Pancreas (tissue), 10 donors: ENCODE results near the gene ADRA1B. TPM values are rescaled to one million over a fixed set of nuclear protein-coding genes. Genes with fewer than 3 reads are reported as not detected.
A peak's percentile ranks its signal among the peaks of the same experiment; 100 is the strongest.

ENCODE experiments used
- ATAC-seq, 4 donors: fragments of 200-7000 bp; cut with Tn5 transposase; one replicate each; pipeline versions ENCODE4 v1.8.0 to v1.9.1; 2020; ENCODE audit warnings: mild to moderate bottlenecking in 4 of 4, moderate library complexity in 4 of 4
- DNase-seq, 6 donors: peaks; one replicate each; pipeline ENCODE4 v3.0.0-alpha.2; 2020
- FAIRE-seq: peaks from 2 replicates; lab custom pipeline; 2012; peaks lifted over from hg19 to GRCh38; lab: Jason Lieb, UNC
- H3K27ac ChIP-seq, 4 donors: fragments of 200-600 bp; sonication (generic); 1 replicate in 3 of 4; 2 replicates in 1 of 4; pipeline versions ENCODE4 v1.5.0 to v1.8.0; 2020
- H3K27me3 ChIP-seq, 4 donors: fragments of 200-600 bp; one replicate each; pipeline ENCODE4 v1.8.0; 2021
- H3K36me3 ChIP-seq, 3 donors: fragments of 200-600 bp; sonication (generic) in 1 of 3; one replicate each; pipeline versions ENCODE4 v1.5.0 to v1.8.0; 2020 to 2021
- H3K4me1 ChIP-seq, 3 donors: fragments of 200-600 bp; one replicate each; pipeline ENCODE4 v1.8.0; 2021
- H3K4me3 ChIP-seq, 4 donors: fragments of 200-600 bp; sonication (generic) in 2 of 4; one replicate each; pipeline versions ENCODE4 v1.5.0 to v1.8.0; 2020 to 2021
- H3K9me3 ChIP-seq, 4 donors: fragments of 200-600 bp; one replicate each; pipeline ENCODE4 v1.8.0; 2021
- WGBS, 2 donors: extraction: QIAGEN DNeasy Blood & Tissue Kit; methylation state at CpG; one replicate each; pipeline ENCODE4 v1.1.7; 2013; 5-methylcytosine and 5-hydroxymethylcytosine counted together
- intact Hi-C, 3 donors: fragments of 100-400 bp; cut with DNase I; formaldehyde crosslinking; loops; one replicate each; pipeline versions ENCODE4 v1.11.1 to v1.14.2; 2022
- polyA plus RNA-seq, 2 donors: library from polyadenylated mRNA; stranded (reverse); fragments of 200-250 nt; gene quantifications; one replicate each; pipeline ENCODE4 v1.2.3, GENCODE V29; 2013
- total RNA-seq, 6 donors: library from RNA; stranded (reverse); fragmentation: NEBNext Ultra II Directional in 4 of 6; extraction: Animal tissue kit (Norgen Biotek cat#: 25700) in 4 of 6; gene quantifications; one replicate each; pipeline versions ENCODE4 v1.2.1 to v1.2.4, GENCODE V29; 2021 to 2023
- TF ChIP-seq, protein P1 (sequence below), 4 donors: fragments of 200-600 bp; sonication (generic) in 3 of 4; IDR thresholded peaks; one replicate each; pipeline versions ENCODE4 v1.5.0 to v1.8.0; 2021; ENCODE audit warnings: antibody characterized with exemption in 4 of 4
- donor health status: healthy with polysubstance abuse.
- donor health status: DM: no; HTN: no; CAD: no; lungs with moderate emphysema.
- donor health status: DM: no; HTN: no; CAD: no.
- donor health status: control.
- donor health status: control.
- donor health status: Bipolar disorder and iron deficiency.
- donor health status: DM: yes; HTN: yes; CAD: no.
- donor health status: DM: no; HTN: no; CAD: no.
- donor health status: DM: no; HTN: no; CAD: no.
- donor health status: DM: yes; HTN: yes; CAD: no.

The ADRA1B gene
- total and polyA plus RNA-seq, 8 donors: 0.11 to 0.49 (median 0.17) TPM

DNA sequence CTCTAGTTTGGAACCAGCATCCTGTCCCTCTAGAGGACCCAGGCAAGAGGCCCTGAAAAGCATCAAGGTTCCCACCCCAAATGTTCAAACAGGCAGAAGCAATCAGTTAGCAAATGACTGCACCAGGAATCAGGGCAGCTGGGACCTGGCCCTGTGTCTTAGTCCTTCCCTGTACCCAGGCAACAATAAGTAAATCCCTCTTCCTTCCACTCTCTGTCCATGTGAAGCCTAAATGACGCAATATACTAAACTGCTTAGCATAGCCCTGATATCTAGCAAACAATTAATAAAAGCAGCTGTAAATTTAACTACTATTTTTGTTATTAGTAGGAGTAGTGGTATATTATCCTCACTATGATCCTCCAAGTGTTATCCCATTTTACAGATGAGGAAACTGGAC, 13.2 kb upstream of the ADRA1B start:
- no peaks in the 10 kb centered on the region for H3K4me1 ChIP-seq
- no peak for DNase-seq
- no peaks in the 10 kb centered on the region for H3K27me3 ChIP-seq
- no peak for FAIRE-seq
- intact Hi-C loops: no loop called here
- 87 to 93% methylated on average over 1 of the region's 1 CpG for WGBS, 2 donors
- no peak overlapping the region for H3K4me3 ChIP-seq
- ATAC-seq: no peak
- TF ChIP-seq, protein P1, sequence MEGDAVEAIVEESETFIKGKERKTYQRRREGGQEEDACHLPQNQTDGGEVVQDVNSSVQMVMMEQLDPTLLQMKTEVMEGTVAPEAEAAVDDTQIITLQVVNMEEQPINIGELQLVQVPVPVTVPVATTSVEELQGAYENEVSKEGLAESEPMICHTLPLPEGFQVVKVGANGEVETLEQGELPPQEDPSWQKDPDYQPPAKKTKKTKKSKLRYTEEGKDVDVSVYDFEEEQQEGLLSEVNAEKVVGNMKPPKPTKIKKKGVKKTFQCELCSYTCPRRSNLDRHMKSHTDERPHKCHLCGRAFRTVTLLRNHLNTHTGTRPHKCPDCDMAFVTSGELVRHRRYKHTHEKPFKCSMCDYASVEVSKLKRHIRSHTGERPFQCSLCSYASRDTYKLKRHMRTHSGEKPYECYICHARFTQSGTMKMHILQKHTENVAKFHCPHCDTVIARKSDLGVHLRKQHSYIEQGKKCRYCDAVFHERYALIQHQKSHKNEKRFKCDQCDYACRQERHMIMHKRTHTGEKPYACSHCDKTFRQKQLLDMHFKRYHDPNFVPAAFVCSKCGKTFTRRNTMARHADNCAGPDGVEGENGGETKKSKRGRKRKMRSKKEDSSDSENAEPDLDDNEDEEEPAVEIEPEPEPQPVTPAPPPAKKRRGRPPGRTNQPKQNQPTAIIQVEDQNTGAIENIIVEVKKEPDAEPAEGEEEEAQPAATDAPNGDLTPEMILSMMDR (IDR thresholded peaks at IDR 0.05): no peak
- no peaks in the 10 kb centered on the region for H3K9me3 ChIP-seq
- H3K36me3 ChIP-seq: no peaks in the 10 kb centered on the region
- H3K27ac ChIP-seq: no peak overlapping the region

GRCh38 chr5:159904874-159905273, 11.4 kb upstream of the ADRA1B start:
- FAIRE-seq: no peak
- H3K36me3 ChIP-seq: no peaks in the 10 kb centered on the region
- intact Hi-C loops: no loop called here
- no peak overlapping the region for H3K4me3 ChIP-seq
- WGBS, 2 donors: 67 to 76% methylated on average over 1 of the region's 1 CpG
- no peak for DNase-seq
- TF ChIP-seq, protein P1 (IDR thresholded peaks at IDR 0.05): no peak
- H3K4me1 ChIP-seq: no peaks in the 10 kb centered on the region
- no peak overlapping the region for H3K27ac ChIP-seq
- no peak for ATAC-seq
- H3K27me3 ChIP-seq: no peaks in the 10 kb centered on the region
- H3K9me3 ChIP-seq: no peaks in the 10 kb centered on the region

DNA sequence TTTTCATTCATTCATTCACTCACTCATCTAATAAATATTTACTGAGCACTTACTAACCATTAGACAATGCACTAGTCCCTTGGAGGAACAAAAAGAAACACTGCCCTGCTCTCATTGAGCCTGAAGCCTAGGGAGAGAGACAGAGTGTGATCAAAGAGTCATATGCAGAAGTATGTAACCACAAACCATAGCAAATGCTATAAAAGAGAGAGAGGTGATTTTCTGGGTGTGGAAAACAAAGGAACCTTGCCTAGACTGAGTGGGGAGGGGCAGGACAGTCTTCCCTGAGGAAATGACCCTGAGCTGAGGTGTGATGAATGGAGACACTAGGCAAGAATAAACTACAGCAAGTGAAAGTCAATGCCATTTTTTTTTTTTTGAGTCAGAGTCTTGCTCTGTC, 10.8 kb upstream of the ADRA1B start:
- DNase-seq: no peak
- ATAC-seq: peak in 1 of 4 donors; percentile 40
- no peaks in the 10 kb centered on the region for H3K4me1 ChIP-seq
- no peaks in the 10 kb centered on the region for H3K27me3 ChIP-seq
- no peak overlapping the region for H3K4me3 ChIP-seq
- FAIRE-seq: no peak
- no peak overlapping the region for H3K27ac ChIP-seq
- TF ChIP-seq, protein P1 (IDR thresholded peaks at IDR 0.05): no peak
- no peaks in the 10 kb centered on the region for H3K9me3 ChIP-seq
- H3K36me3 ChIP-seq: no peaks in the 10 kb centered on the region
- intact Hi-C loops: no loop called here

DNA sequence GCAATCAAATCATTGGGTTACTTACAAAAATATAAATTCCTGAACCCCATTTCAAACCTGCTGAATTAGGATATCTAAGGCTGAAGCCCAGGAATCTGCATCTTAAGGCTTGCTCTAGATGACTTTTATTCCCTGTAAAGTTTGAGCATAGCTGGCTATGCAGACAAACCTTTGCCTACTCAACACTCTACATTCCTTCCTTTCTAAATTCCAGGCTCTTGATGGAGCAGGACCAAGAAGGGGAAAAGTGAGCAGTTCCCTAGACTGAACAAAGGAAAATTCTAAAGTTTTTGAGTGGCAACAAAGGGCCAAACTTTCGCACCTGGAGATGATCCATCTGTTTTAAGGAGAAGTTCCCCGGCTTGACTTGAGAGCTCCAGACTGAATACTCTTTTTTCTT, 9.8 kb upstream of the ADRA1B start:
- FAIRE-seq (no peak), DNase-seq (no peak), ATAC-seq (no peak)
- no peaks in the 10 kb centered on the region for H3K9me3 ChIP-seq
- TF ChIP-seq, protein P1 (IDR thresholded peaks at IDR 0.05): no peak
- no peaks in the 10 kb centered on the region for H3K36me3 ChIP-seq
- H3K27me3 ChIP-seq: no peaks in the 10 kb centered on the region
- intact Hi-C loops: no loop called here
- H3K4me1 ChIP-seq: no peaks in the 10 kb centered on the region
- H3K4me3 ChIP-seq: no peak overlapping the region
- H3K27ac ChIP-seq: no peak overlapping the region
- WGBS, 2 donors: 84 to 91% methylated on average over 2 of the region's 2 CpGs

- WGBS, 2 donors: 33% methylated on average over 3 of the region's 3 CpGs
- no peak for ATAC-seq
- no peak for FAIRE-seq
Measured at GRCh38 chr5:159906943-159907342, 9.3 kb upstream of the ADRA1B start.

More at GRCh38 chr5:159906943-159907342, 9.3 kb upstream of the ADRA1B start:
- H3K36me3 ChIP-seq: no peaks in the 10 kb centered on the region
- TF ChIP-seq, protein P1 (IDR thresholded peaks at IDR 0.05): no peak
- H3K4me1 ChIP-seq: no peaks in the 10 kb centered on the region
- DNase-seq: no peak
- intact Hi-C loops: no loop called here
- H3K27ac ChIP-seq: no peak overlapping the region
- H3K4me3 ChIP-seq: no peak overlapping the region
- no peaks in the 10 kb centered on the region for H3K9me3 ChIP-seq
- H3K27me3 ChIP-seq: no peaks in the 10 kb centered on the region
